A549 (cell line): ENCODE data around the gene MAGI2. TPM values are rescaled to one million over a fixed set of nuclear protein-coding genes. Genes with fewer than 3 reads are reported as not detected.

Source experiments
- ATAC-seq, 2 experiments: fragments of 200-7000 bp in 1 of 2; fragments of >200 bp in 1 of 2; cut with Nextera tagmentation in 1 of 2; cut with Tn5 transposase in 1 of 2; 3 replicates each; pipeline versions ENCODE4 v1.8.0 to v1.9.1; 2018 to 2020; ENCODE audit warnings: mild to moderate bottlenecking in 1 of 2, moderate library complexity in 1 of 2
- CTCF ChIA-PET: fragments of 300-600 bp; sonication (Branson Sonifier 250); formaldehyde crosslinking; extraction: SDS; loops from one replicate; lab custom pipeline; 2021; ENCODE audit warnings: antibody characterized with exemption, inconsistent platforms; lab: Yijun Ruan, JAX
- POLR2A ChIA-PET: fragments of 350-600 bp; formaldehyde crosslinking; extraction: SDS; loops from one replicate; lab custom pipeline; 2021; ENCODE audit warnings: antibody characterized with exemption, inconsistent platforms; lab: Yijun Ruan, JAX
- DNase-seq, 2 experiments: peaks; one replicate each; pipeline versions ENCODE4 v3.0.0 to v3.0.0-alpha.2; 2011 to 2016; ENCODE audit warnings: low read depth in 1 of 2, low spot score in 1 of 2
- FAIRE-seq: peaks from 2 replicates; lab custom pipeline; 2011; peaks lifted over from hg19 to GRCh38; lab: Jason Lieb, UNC
- H3K27ac ChIP-seq, 2 experiments: fragments of >200 bp; sonication (Bioruptor Twin); formaldehyde crosslinking; 3 replicates each; pipeline ENCODE4 v1.5.1; 2016 to 2017
- H3K4me1 ChIP-seq: fragments of >200 bp; sonication (Bioruptor Twin); formaldehyde crosslinking; 3 replicates; pipeline ENCODE4 v1.6.1; 2016
- H3K4me2 ChIP-seq: fragments of >200 bp; sonication (Bioruptor Twin); formaldehyde crosslinking; 3 replicates; pipeline ENCODE4 v1.6.1; 2016
- H3K4me3 ChIP-seq: fragments of >200 bp; sonication (Bioruptor Twin); formaldehyde crosslinking; 3 replicates; pipeline ENCODE4 v1.5.1; 2016
- H3K9me3 ChIP-seq: fragments of >200 bp; sonication (Bioruptor Twin); formaldehyde crosslinking; 3 replicates; pipeline ENCODE4 v1.6.1; 2016
- BHLHE40 ChIP-seq: IDR thresholded peaks from 2 replicates; pipeline ENCODE4 v1.6.1; 2012; ENCODE audit warnings: low read depth, low read length, inconsistent platforms
- CHD4 ChIP-seq: fragments of 200-600 bp; sonication (generic); IDR thresholded peaks from 2 replicates; pipeline ENCODE4 v1.6.1; 2016; ENCODE audit warnings: antibody characterized with exemption, mild to moderate bottlenecking, borderline replicate concordance
- EHMT2 ChIP-seq: fragments of 200-600 bp; sonication (generic); IDR thresholded peaks from 2 replicates; pipeline ENCODE4 v1.6.1; 2016; ENCODE audit warnings: antibody characterized with exemption, low read depth, mild to moderate bottlenecking, moderate library complexity
- EP300 ChIP-seq, 2 experiments: fragments of >200 bp; sonication (Bioruptor Twin); formaldehyde crosslinking; IDR thresholded peaks; 2 replicates in 1 of 2; 3 replicates in 1 of 2; pipeline ENCODE4 v1.6.1; 2016 to 2017
- FOSB ChIP-seq: fragments of 250-450 bp; sonication (Bioruptor Pico); IDR thresholded peaks from 2 replicates; pipeline ENCODE4 v1.5.0; 2020; ENCODE audit warnings: mild to moderate bottlenecking, moderate library complexity
- FOXS1 ChIP-seq: fragments of 250-450 bp; sonication (Bioruptor Pico); IDR thresholded peaks from 2 replicates; pipeline ENCODE4 v1.5.0; 2020; ENCODE audit warnings: mild to moderate bottlenecking, moderate library complexity
- HOXB13 ChIP-seq: fragments of 250-450 bp; sonication (Bioruptor Pico); IDR thresholded peaks from 2 replicates; pipeline ENCODE4 v1.5.0; 2020; ENCODE audit warnings: low read depth, mild to moderate bottlenecking, moderate library complexity
- JUN ChIP-seq, 2 experiments: fragments of >200 bp; sonication (Bioruptor Twin); formaldehyde crosslinking; IDR thresholded peaks; 2 replicates in 1 of 2; 3 replicates in 1 of 2; pipeline ENCODE4 v1.6.1; 2016 to 2017
- JUNB ChIP-seq: fragments of >200 bp; sonication (Bioruptor Twin); formaldehyde crosslinking; IDR thresholded peaks from 2 replicates; pipeline ENCODE4 v1.6.1; 2016
- KDM1A ChIP-seq: fragments of 200-600 bp; sonication (generic); IDR thresholded peaks from 2 replicates; pipeline ENCODE4 v1.6.1; 2016; ENCODE audit warnings: low read depth, mild to moderate bottlenecking
- MAFK ChIP-seq: fragments of 450-650 bp; IDR thresholded peaks from 2 replicates; pipeline ENCODE4 v1.6.1; 2014; ENCODE audit not compliant: partially characterized antibody
- MAZ ChIP-seq: fragments of 150-350 bp; IDR thresholded peaks from 2 replicates; pipeline ENCODE4 v1.6.1; 2014; ENCODE audit warnings: antibody characterized with exemption, low read depth, low read length, borderline replicate concordance
- MYC ChIP-seq: IDR thresholded peaks from 2 replicates; pipeline ENCODE4 v1.6.1; 2012; ENCODE audit warnings: mild to moderate bottlenecking, inconsistent platforms, low read length, improper control_type of control experiment, borderline replicate concordance
- NFE2L2 ChIP-seq: fragments of 150-350 bp; conservative IDR thresholded peaks from 2 replicates; pipeline ENCODE4 v1.6.1; 2014; ENCODE audit warnings: low read length
- NPAS2 ChIP-seq: fragments of 250-450 bp; sonication (Bioruptor Pico); IDR thresholded peaks from 2 replicates; pipeline ENCODE4 v1.8.0; 2022; ENCODE audit warnings: mild to moderate bottlenecking, moderate library complexity, borderline replicate concordance
- NR3C1 ChIP-seq: fragments of >200 bp; sonication (Bioruptor Twin); formaldehyde crosslinking; IDR thresholded peaks from 3 replicates; pipeline ENCODE4 v1.6.1; 2017
- POLR2AphosphoS2 ChIP-seq: conservative IDR thresholded peaks from 2 replicates; pipeline ENCODE4 v1.6.1; 2012; ENCODE audit warnings: low read length, improper control_type of control experiment, inconsistent platforms
- RAD21 ChIP-seq, 2 experiments: fragments of >200 bp in 1 of 2; sonication (Bioruptor Twin) in 1 of 2; formaldehyde crosslinking in 1 of 2; IDR thresholded peaks in 1 of 2; conservative IDR thresholded peaks in 1 of 2; 2 replicates in 1 of 2; 3 replicates in 1 of 2; pipeline ENCODE4 v1.6.1; 2012 to 2018; ENCODE audit warnings: inconsistent platforms in 1 of 2
- RCOR1 ChIP-seq: fragments of 150-350 bp; IDR thresholded peaks from 2 replicates; pipeline ENCODE4 v1.6.1; 2014; ENCODE audit warnings: antibody characterized with exemption, low read length, low read depth
- RFX5 ChIP-seq: fragments of 450-650 bp; IDR thresholded peaks from 2 replicates; pipeline ENCODE4 v1.7.1; 2014; ENCODE audit warnings: antibody characterized with exemption, mild to moderate bottlenecking, moderate library complexity
- SMC3 ChIP-seq: fragments of >200 bp; sonication (Bioruptor Twin); formaldehyde crosslinking; IDR thresholded peaks from 3 replicates; pipeline ENCODE4 v1.6.1; 2018; ENCODE audit warnings: inconsistent platforms
- SREBF2 ChIP-seq: fragments of 450-650 bp; IDR thresholded peaks from 2 replicates; pipeline ENCODE4 v1.6.1; 2014; ENCODE audit warnings: mild to moderate bottlenecking, moderate library complexity
- ZC3H11A ChIP-seq: fragments of 450-650 bp; IDR thresholded peaks from 2 replicates; pipeline ENCODE4 v1.6.1; 2014; ENCODE audit warnings: antibody characterized with exemption, mild to moderate bottlenecking
- ZFP36 ChIP-seq: fragments of 450-650 bp; IDR thresholded peaks from 2 replicates; pipeline ENCODE4 v1.6.1; 2014; ENCODE audit warnings: borderline replicate concordance; ENCODE audit not compliant: partially characterized antibody
- ZNF302 ChIP-seq: fragments of 250-450 bp; sonication (Bioruptor Pico); IDR thresholded peaks from 2 replicates; pipeline ENCODE4 v1.9.0; 2021; ENCODE audit warnings: inconsistent platforms, mild to moderate bottlenecking, moderate library complexity
- WGBS: methylation state at CpG from one replicate; pipeline ENCODE4 v1.1.6; 2017; ENCODE audit errors: missing lambda C conversion rate; 5-methylcytosine and 5-hydroxymethylcytosine counted together
- polyA plus RNA-seq, 4 experiments: library from polyadenylated mRNA; depleted of rRNA in 3 of 4; stranded (reverse); fragments of >200 nt; fragmentation: RNase III in 1 of 4; extraction: RNeasy Plus Mini Kit Qiagen cat#74134 plus additional on column Dnase treatment in 1 of 4; gene quantifications; 2 replicates in 3 of 4; 3 replicates in 1 of 4; pipeline ENCODE4 v1.2.3, GENCODE V29; 2011 to 2017
- TF ChIP-seq, protein P1 (sequence below): fragments of 200-600 bp; sonication (generic); IDR thresholded peaks from 2 replicates; pipeline ENCODE4 v1.6.1; 2016; ENCODE audit warnings: antibody characterized with exemption, mild to moderate bottlenecking, moderate library complexity
- TF ChIP-seq, protein P2 (sequence below): IDR thresholded peaks from 2 replicates; pipeline ENCODE4 v1.6.1; 2012; ENCODE audit warnings: low read depth, borderline replicate concordance
- TF ChIP-seq, protein P3 (sequence below): fragments of >200 bp; sonication (Bioruptor Twin); formaldehyde crosslinking; IDR thresholded peaks from 2 replicates; pipeline ENCODE4 v1.6.1; 2016
- TF ChIP-seq, protein P4 (sequence below): fragments of 250-450 bp; sonication (Bioruptor Pico); IDR thresholded peaks from 2 replicates; pipeline ENCODE4 v1.5.0; 2021; ENCODE audit warnings: mild to moderate bottlenecking, moderate library complexity, borderline replicate concordance
- TF ChIP-seq, protein P5 (sequence below): IDR thresholded peaks from 2 replicates; pipeline ENCODE4 v1.6.1; 2012

MAGI2 gene
- polyA plus RNA-seq, 2 of the 4 experiments (the other 2 are of a cell fraction), result 0.48 to 0.81 TPM

DNA sequence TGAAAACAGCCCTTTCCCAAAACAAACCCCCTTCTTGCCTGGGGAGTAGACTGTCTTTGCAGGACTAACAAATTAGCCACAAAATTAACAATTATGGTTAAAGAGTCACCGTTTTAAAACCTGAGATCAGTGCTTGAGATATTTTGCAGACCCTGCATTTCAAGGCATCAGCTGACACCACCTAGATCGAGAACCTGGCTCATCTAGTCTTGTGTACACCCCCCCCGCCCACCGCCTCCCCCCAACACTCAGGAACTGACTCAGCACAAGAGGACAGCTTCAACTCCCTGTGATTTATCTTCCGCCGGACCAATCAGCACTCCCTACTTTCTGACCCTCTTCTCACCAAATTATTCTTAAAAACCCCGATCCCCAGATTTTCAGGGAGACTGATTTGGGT, 917.8 kb downstream of the MAGI2 start:
- DNase-seq (no peak), ATAC-seq (no peak), FAIRE-seq (no peak)
- Histone ChIP-seq H3K27ac (no peak overlapping the region), H3K4me1 (no peaks in the 10 kb centered on the region), H3K4me3 (no peak overlapping the region), H3K9me3 (no peaks in the 10 kb centered on the region), H3K4me2 (no peak overlapping the region)
- TF ChIP-seq ZC3H11A (no peak), NR3C1 (no peak), POLR2AphosphoS2 (no peak), RFX5 (no peak), EP300 (IDR thresholded peaks at IDR 0.05) (no peak), MYC (no peak), BHLHE40 (no peak), JUNB (no peak)
- TF ChIP-seq, protein P1, sequence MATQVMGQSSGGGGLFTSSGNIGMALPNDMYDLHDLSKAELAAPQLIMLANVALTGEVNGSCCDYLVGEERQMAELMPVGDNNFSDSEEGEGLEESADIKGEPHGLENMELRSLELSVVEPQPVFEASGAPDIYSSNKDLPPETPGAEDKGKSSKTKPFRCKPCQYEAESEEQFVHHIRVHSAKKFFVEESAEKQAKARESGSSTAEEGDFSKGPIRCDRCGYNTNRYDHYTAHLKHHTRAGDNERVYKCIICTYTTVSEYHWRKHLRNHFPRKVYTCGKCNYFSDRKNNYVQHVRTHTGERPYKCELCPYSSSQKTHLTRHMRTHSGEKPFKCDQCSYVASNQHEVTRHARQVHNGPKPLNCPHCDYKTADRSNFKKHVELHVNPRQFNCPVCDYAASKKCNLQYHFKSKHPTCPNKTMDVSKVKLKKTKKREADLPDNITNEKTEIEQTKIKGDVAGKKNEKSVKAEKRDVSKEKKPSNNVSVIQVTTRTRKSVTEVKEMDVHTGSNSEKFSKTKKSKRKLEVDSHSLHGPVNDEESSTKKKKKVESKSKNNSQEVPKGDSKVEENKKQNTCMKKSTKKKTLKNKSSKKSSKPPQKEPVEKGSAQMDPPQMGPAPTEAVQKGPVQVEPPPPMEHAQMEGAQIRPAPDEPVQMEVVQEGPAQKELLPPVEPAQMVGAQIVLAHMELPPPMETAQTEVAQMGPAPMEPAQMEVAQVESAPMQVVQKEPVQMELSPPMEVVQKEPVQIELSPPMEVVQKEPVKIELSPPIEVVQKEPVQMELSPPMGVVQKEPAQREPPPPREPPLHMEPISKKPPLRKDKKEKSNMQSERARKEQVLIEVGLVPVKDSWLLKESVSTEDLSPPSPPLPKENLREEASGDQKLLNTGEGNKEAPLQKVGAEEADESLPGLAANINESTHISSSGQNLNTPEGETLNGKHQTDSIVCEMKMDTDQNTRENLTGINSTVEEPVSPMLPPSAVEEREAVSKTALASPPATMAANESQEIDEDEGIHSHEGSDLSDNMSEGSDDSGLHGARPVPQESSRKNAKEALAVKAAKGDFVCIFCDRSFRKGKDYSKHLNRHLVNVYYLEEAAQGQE, result no peak
- TF ChIP-seq, protein P2, sequence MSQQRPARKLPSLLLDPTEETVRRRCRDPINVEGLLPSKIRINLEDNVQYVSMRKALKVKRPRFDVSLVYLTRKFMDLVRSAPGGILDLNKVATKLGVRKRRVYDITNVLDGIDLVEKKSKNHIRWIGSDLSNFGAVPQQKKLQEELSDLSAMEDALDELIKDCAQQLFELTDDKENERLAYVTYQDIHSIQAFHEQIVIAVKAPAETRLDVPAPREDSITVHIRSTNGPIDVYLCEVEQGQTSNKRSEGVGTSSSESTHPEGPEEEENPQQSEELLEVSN, result no peak
- ChIA-PET POLR2A (no interaction called here), CTCF (interaction anchor here (0.6 kb wide), 1 partner anchor 730 kb away, joined by 3 read pairs; no protein-coding TSS in a partner anchor)
- 28% methylated on average over 7 of the region's 7 CpGs for WGBS

DNA sequence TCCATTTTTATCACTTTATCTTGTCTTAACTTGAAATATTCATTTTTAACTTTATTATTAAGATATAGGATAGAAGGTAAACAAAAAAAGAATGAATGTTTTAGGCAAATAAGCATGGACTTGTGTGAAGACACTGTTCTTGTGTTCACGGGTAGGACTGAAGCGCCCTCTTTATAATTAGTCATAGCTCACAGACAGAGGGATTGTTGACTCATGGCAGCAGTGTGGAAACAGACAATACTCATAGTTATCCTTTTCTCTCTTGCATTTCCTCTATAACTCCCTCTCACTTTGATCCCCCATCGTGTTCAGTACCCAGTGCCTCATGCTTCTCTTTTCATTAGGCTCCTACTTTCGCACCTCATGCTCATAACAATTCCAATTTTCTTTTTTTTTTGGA, 923.1 kb downstream of the MAGI2 start:
- FAIRE-seq, result no peak
- CTCF ChIA-PET, result no interaction called here

DNA sequence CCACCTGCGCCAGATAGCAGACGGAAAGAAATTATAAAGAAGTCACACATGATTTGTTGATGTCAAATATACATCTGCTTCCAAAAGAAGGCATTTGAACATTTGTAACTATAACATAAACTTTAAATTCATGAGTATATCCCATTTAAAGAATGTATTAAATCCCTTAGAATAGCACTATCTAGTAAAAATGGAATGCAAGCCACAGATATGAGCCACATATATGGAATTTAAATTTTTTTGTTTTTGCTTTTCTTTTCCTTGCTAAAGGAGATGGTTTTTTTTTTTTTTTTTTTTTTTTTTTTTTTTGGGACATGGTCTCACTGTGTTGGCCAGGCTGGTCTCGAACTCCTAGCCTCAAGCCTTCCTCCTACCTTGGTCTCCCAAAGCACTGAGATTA, 924.1 kb downstream of the MAGI2 start:
- ChIA-PET CTCF (interaction anchor here (1.1 kb wide), 1 partner anchor 19 kb away, joined by 3 read pairs; no protein-coding TSS in a partner anchor), POLR2A (no interaction called here)

More for the DNA sequence above, 923.1 kb downstream of the MAGI2 start:
- no peaks in the 10 kb centered on the region for H3K4me1 ChIP-seq
- TF ChIP-seq SREBF2, result no peak
- TF ChIP-seq MYC, result no peak
- TF ChIP-seq MAZ, result no peak
- TF ChIP-seq ZNF302 (CRISPR knock-in tag), result no peak
- no peak for TF ChIP-seq MAFK
- TF ChIP-seq FOSB (CRISPR knock-in tag), result no peak
- no peak for TF ChIP-seq RCOR1
- TF ChIP-seq, protein P3, sequence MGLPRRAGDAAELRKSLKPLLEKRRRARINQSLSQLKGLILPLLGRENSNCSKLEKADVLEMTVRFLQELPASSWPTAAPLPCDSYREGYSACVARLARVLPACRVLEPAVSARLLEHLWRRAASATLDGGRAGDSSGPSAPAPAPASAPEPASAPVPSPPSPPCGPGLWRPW, result no peak
- TF ChIP-seq ZC3H11A, result no peak
- TF ChIP-seq HOXB13 (CRISPR knock-in tag), result no peak
- no peak for TF ChIP-seq KDM1A
- no peak for TF ChIP-seq EHMT2
- TF ChIP-seq, protein P2, result no peak
- no peak for TF ChIP-seq ZFP36
- no peak for TF ChIP-seq POLR2AphosphoS2
- TF ChIP-seq NPAS2 (CRISPR knock-in tag), result no peak
- TF ChIP-seq JUNB, result no peak
- no peak for TF ChIP-seq RAD21 (conservative IDR thresholded peaks at IDR 0.05 in 1 of 2, IDR thresholded peaks at IDR 0.05 in 1 of 2)
- TF ChIP-seq CHD4, result no peak
- WGBS, result 1% methylated on average over 4 of the region's 4 CpGs
- POLR2A ChIA-PET, result no interaction called here
- H3K4me3 ChIP-seq, result no peak overlapping the region
- H3K27ac ChIP-seq, result no peak overlapping the region
- peak; percentile 47 to 78; a peak in 5 of 6 replicates for ATAC-seq
- no peaks in the 10 kb centered on the region for H3K9me3 ChIP-seq
- H3K4me2 ChIP-seq, result no peak overlapping the region
- DNase-seq, result peak in 1 of 2 experiments; percentile 5

More for the DNA sequence above, 924.1 kb downstream of the MAGI2 start:
- WGBS, result 53% methylated on average over 3 of the region's 3 CpGs
- H3K27ac ChIP-seq, result no peak overlapping the region
- H3K4me1 ChIP-seq, result no peaks in the 10 kb centered on the region
- H3K9me3 ChIP-seq, result no peaks in the 10 kb centered on the region
- no peak for TF ChIP-seq SMC3
- TF ChIP-seq JUN (IDR thresholded peaks at IDR 0.05), result no peak
- TF ChIP-seq, protein P4, sequence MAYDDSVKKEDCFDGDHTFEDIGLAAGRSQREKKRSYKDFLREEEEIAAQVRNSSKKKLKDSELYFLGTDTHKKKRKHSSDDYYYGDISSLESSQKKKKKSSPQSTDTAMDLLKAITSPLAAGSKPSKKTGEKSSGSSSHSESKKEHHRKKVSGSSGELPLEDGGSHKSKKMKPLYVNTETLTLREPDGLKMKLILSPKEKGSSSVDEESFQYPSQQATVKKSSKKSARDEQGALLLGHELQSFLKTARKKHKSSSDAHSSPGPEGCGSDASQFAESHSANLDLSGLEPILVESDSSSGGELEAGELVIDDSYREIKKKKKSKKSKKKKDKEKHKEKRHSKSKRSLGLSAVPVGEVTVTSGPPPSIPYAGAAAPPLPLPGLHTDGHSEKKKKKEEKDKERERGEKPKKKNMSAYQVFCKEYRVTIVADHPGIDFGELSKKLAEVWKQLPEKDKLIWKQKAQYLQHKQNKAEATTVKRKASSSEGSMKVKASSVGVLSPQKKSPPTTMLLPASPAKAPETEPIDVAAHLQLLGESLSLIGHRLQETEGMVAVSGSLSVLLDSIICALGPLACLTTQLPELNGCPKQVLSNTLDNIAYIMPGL (CRISPR knock-in tag), result no peak
- TF ChIP-seq, protein P5, sequence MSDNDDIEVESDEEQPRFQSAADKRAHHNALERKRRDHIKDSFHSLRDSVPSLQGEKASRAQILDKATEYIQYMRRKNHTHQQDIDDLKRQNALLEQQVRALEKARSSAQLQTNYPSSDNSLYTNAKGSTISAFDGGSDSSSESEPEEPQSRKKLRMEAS, result no peak
- TF ChIP-seq FOXS1 (CRISPR knock-in tag), result no peak
- TF ChIP-seq NFE2L2, result no peak
- FAIRE-seq (no peak), ATAC-seq (no peak), DNase-seq (no peak)
- H3K4me2 ChIP-seq, result no peak overlapping the region
- no peak overlapping the region for H3K4me3 ChIP-seq
